Measurements from ENCODE around the gene NTN5.

GRCh38 chr19:48718711-48719231, 46.0 kb upstream of the NTN5 start:
- no peak for TF ChIP-seq EP300 (IDR thresholded peaks at IDR 0.05)
- no peak for TF ChIP-seq POLR2A (IDR thresholded peaks at IDR 0.05)
- TF ChIP-seq CTCF (IDR thresholded peaks at IDR 0.05) = no peak
- no peak for TF ChIP-seq POLR2AphosphoS5 (IDR thresholded peaks at IDR 0.05)
